Right kidney (tissue), 1 donor: ENCODE results near the gene IL1A.

Source experiments
- DNase-seq: peaks from one replicate; pipeline ENCODE4 v3.0.0-alpha.2; 2016

Gene IL1A

GRCh38 chr2:112818094-112818902 is 34.0 kb upstream of the IL1A start:
- DNase-seq, result no peak

DNA sequence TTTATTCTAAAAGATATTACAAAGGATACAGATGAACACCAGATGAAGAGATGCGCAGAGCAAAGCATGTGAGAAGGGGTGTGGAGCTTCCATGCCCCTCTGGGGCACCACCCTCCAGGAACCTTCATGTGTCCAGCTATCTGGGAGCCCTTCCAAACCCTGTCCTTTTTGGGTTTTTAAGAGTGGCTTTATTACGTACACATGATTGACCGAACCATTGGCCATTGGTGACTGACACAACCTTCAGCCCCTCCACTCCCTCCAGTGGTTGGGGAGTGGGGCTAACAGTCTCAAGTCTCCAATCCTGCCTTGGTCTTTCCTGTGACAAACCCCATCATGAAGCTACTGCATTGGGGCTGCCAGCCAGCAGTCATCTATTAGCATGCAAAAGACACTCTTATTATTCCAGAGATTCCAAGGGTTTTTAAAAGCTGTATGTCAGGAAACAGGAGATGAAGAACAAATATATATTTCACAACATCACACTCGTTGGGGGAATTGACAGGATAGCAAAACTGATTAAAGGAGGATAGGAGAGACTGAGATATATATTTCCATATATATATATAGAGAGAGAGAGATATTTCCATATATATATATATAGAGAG is 32.9 kb upstream of the IL1A start:
- DNase-seq, result no peak

- DNase-seq, result no peak
These were observed 30.0 kb upstream of the IL1A start for GRCh38 chr2:112814278-112814677.

- DNase-seq, result no peak
These were observed 29.1 kb upstream of the IL1A start for GRCh38 chr2:112813280-112813966.

DNA sequence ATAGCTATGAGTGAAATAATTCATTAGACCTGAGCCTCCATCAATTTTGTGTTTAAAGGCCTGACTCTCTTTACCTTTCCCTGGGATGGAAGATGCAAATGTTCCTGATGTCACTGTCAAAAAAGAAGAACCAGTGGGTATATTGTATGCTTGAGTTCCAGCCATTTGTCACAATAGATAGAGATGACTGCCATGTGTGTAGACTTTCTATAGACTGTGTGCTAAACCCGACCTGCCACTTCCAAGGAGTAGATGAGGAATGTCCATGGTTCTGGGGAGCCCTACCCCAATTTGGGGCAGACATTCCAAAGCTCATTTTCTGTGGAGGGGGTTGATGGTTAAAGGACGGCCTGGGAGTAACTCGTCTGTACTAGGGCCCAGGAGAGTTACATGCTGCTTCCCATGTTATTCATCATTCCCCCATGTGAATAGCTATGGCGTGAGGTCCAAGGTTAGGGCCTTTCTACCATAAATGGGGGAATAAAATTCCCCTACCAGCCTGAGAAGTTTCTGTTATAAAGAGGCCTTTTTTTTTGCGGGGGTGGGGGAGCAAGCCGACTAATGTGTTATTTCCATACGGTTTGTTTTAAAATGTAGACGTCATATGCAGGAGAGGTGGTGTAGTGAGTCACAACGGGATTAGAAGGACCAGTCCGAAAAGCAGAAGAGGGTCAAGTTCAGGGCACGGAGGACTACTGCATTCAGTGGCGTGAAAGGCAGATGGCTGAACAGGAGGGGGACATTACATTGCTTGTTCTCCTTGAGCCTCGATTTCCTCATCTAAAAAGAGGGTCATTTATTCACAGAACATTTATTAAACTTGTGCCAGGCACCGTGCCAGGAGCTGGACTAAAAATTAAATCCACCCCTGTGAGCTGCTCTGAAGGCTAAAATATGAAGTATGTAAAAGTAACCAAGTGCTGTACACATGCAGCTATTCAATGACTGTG is 28.3 kb upstream of the IL1A start:
- DNase-seq, result no peak

- DNase-seq, result no peak
These were observed 27.6 kb upstream of the IL1A start for GRCh38 chr2:112811841-112812306.

DNA sequence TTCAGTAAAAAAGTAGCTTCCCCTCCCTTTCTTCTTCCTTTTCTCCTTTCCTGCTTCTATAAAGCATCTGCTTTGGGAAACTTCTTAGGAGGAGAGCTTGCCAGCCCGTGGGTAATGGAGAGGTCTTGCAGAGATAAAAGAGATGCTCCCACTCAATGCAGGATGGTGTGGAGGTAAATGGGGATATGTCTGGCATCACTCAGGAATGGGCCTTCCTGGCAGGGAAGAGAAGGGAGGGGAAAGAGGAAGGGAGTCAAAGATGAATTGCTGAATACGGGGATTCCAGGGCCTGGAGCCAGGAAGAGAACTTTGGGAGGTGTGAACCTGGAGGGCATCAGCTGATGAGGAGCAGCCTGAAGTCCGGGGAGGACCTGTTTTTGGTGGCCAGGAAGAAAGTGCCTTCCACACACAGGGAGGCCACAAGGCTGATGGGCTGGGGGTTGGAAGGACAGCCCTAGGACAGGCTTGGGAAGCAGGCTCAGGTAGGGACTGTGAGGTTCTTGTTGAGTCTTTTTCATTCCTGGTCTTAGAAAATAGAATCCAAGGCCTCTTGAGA is 27.1 kb upstream of the IL1A start:
- no peak for DNase-seq

DNA sequence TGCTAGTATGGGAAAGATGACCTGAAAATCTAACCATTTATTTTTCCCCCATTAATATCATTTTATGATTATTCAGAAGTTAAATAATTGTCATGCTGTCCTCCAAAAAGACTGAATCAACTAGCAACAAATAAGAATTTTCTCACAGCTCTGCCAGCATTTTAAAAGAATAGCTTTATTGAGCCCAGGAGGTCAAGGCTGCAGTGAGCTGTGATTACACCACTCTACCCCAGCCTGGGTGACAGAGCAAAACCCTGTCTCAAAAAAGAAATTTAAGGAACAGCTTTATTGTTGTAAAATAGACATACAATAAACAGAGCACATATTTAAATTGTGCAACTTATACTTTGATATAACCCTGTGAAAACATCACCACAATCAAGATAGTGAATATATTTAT is 24.8 kb upstream of the IL1A start:
- no peak for DNase-seq

DNA sequence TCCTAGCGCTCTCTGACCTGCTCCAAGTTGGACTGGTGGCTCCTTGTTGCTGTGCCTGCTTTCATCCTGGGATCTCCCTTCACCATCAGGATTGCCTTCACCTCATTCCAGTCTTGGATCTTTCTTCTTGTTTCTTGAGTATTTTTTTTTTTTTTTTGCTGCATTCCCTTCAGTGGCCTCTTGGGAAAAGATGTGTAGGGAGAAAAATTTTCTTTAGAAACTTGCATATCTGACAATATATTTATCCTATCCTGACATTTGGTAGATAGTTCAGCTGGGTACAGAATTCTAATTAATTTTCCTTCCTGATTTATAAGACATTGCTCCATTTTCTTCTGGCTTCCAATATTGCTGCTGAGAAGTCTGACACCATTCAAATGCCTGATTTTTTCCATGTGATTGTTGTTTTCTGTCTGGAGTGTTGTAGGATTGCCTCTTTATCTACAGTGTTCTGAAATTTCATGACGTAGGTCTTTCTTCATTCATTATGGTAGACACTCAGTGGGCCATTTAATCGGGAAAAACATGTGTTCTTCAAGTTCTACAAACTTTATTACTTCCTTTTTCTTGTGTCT is 23.0 kb upstream of the IL1A start:
- DNase-seq, result no peak

- DNase-seq, result no peak
These were observed 21.2 kb upstream of the IL1A start for GRCh38 chr2:112805542-112805941.

DNA sequence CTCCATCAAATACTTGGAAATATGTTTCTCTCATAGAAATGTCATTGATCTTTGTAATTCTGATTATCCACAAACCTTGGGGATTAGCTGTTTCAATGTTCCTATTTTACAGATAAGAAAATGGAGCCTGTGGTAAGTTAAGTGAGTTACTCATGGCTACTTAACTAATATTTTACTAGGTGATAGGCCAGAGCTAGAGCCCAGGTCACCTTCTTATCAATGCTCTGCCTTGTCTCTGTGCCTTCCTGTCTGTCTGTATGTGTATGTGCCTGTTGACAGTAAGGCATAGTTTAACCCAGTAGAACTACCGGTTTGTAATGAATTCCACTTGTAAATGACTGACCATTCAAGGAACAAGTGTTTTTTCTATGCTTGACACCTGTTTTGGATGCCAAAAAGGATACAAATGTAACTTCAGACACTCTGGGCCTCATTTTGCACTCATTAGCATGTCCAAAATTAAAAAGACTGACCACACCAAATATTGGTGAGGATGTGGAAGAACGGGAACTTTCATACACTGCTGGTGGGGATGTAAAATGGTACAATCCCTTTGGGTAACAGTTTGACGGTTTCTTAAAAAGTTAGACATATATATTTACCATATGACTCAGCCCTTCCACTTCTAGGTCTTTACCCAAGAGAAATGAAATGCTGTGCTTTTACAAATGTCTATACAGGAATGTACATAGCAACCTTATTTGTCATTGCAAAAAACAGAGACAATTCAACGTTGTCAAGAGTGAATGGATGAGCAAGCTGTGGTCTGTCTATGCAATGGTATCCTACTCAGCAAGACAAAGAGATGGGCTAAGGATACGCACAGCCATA is 19.6 kb upstream of the IL1A start:
- DNase-seq, result no peak

- DNase-seq, result no peak
These were observed 16.7 kb upstream of the IL1A start for GRCh38 chr2:112800881-112801583.

DNA sequence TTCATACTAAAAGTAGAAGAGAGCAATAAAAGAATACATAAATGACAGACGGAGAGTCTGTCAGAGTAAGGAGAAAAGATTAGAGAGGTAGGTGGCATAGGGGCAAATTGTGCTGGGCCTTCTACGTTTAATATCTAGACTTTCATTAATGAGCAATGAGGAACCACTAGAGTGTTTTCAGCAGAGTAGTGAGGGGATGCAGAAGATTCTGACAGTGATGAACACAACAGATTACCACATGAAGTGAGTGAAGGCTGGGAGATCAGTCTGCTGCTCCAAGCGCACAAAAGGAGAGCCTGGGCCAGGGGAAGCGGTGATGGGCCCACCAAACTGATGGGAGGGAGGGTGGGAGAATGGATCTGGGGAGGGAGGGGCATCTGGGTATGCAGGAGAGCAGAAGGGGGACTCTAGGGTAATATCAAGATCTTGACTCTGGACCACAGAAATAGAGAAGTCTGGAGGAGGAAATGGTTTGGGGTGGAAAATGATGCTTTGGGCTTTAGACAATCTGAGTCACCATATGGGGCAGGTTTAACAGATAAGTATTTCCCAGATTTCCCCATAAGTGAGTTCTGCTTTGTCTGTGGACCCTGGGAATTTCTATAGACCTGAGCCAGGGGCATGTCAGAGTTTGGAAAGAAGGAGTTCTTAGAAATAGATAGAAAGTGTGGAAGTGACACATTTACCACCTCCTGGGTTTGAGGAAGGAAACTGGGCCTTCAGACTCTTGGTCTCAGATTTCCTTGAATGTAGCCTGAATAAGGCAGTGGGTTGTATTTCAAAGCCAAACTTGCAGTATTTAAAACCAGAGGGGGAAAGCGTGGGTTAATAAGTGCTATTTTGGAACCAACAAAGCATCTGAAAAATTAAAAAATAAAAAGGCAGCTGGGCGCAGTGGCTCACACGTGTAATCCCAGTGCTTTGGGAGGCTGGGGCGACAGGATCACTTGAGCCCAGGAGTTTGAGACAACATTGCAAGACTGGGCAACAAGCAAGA is 15.0 kb upstream of the IL1A start:
- DNase-seq, result no peak

DNA sequence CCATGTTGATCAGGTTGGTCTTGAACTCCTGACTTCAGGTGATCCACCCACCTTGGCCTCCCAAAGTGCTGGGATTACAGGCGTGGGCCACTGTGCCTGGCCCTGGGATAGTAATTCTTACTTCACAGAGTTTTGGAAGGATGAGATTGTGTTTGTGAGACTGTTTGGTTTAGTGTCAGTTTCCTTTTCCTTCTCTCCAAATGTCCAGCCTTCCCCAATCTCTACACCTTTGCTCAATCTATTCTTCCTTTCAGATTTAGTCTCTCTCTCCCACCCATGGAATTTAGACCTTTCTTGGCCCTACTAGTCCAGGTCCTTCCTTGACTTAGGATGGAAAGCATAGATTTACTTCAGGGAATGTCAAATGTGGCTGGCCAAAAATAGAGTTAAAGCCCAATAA is 12.2 kb upstream of the IL1A start:
- no peak for DNase-seq

- DNase-seq, result no peak
These were observed 11.5 kb upstream of the IL1A start for GRCh38 chr2:112795774-112796173.

DNA sequence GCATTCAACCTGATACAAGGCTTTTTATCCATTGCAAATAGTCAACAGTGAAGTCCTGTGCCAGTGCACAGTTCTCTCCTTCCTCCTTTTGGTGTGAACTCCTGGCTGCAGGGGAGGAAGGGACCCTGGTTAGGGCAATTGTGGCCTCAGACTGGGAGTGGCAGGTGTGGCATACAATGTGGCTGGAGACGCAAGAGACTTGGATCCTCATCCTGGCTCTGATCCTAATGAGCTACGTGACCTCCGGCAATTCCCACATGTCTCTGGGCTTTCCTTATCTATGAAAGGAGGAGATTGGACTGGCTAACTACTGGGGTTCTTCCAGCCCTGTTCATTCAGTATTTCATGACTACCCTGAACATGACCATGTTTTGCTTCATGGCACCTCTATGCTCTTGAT is 10.5 kb upstream of the IL1A start:
- DNase-seq, result no peak

DNA sequence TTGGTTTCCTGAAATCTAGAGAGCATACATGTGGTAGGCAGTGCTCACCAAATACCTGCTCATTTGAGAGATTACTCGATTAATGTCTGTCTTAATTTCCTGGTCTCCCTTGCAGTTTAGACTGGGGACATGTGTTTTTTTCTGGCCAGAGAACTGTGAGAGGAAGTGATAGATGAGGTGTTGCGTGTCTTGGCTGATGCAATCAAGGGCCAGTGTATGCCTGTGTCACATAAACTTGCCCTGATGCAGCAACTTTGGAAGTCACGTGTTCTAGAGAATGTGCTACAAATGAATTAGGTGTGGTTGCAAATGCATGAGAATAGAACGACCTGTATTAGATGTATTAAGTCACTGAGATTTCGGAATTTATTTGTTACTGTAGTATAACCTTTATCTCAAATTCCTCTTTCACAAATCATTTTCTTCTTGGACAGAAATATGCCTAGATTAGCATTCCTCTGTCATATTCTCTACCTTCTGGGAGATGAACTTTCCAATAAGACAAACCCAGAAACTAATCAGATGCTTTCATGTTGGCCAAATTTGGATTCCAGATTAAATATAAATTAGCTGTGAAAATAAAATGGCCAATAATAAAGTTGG is 9.9 kb upstream of the IL1A start:
- DNase-seq, result no peak

DNA sequence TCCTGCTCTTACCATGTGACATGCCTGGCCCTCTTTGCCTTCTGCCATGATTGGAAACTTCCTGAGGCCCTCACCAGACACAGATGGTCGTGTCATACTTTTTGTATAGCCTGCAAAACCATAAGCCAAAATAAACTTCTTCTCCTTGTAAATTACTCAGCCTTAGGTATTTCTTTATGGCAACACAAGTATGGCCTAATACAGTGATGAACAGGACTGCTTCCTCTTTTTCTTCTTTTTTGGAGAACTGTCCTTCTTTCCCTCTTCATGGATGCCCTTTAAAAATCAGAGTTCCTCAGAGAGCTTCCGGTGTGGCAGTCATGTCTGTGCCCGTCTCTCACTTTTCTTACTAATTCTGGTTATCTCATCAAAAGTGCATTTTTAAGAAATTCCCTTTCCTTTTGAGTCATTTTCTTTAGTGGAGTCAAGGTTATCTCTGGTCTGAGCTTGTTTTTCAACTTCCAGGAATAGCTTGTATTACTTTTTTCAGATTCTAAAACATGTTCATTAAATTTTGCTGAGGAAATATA is 9.2 kb upstream of the IL1A start:
- DNase-seq, result no peak
